Frontal cortex (tissue), 4 donors: ENCODE data around the gene NOL6. TPM values are rescaled to one million over a fixed set of nuclear protein-coding genes. Genes with fewer than 3 reads are reported as not detected.
"Not testable (repeated sequence)": the region's sequence is repeated elsewhere in the genome, so short reads cannot be mapped to it uniquely, and the experiment has no call there.

Experiments used
- DNase-seq, 2 donors: peaks; one replicate each; pipeline ENCODE4 v3.0.0; 2012; ENCODE audit warnings: low spot score in 2 of 2
- FAIRE-seq: peaks from 2 replicates; lab custom pipeline; 2012; peaks lifted over from hg19 to GRCh38; lab: Jason Lieb, UNC
- total RNA-seq: library from RNA; depleted of rRNA; stranded (reverse); fragments of >200 nt; gene quantifications from one replicate; pipeline ENCODE4 v1.2.3, GENCODE V29; 2014
- donor health status: control.
- donor health status: control.
- donor health status: control.

Gene NOL6
- total RNA-seq, result 13.9 TPM

DNA sequence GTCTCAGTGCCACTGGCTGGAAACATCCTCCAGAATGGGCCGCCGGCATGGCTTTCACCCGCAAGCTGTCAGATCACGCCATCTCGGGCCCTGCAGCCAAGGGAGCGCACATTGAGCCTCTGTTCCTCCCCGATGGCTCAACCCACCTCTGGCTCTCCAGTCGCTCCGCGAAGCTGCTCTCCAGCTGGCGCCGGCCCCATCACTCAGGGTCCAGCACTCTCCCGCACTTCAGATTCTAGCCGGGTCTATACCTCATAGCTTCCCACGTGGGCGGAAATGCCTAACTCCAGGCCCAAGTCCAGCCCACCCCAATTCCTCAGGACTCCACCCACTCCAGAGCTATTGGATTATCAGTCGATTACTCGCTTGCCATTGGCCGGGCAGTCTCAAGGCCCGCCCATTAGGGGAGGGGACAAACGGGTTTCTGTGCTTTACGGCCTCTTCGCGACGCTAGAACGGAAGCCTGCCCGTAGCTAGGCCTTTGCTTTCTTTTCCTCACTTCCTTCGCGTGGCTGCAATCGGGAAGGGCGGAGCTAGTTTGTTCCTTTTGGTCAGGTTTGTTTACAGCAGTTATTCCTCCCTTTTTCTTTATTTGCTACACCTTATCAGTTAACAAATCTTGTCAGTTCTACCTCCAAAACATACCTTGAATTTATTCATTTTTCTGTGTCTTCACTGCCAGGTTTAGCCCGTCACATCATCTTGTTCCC, at the start of gene NOL6:
Gene NOL6, minus strand, starts transcription at position 282 of the 710 bp plus-strand sequence. Its CDS starts 82 bp downstream, at position 200.
- DNase-seq (peak; percentile 89 to 96), FAIRE-seq (peak; percentile 96)

GRCh38 chr9:33521861-33522260, 48.1 kb upstream of the NOL6 start:
- not testable (repeated sequence) for DNase-seq, FAIRE-seq

GRCh38 chr9:33517934-33518577, 44.3 kb upstream of the NOL6 start:
- FAIRE-seq, result not testable (repeated sequence)

GRCh38 chr9:33517373-33517772, 43.6 kb upstream of the NOL6 start:
- DNase-seq (no peak), FAIRE-seq (peak; percentile 81)

More at GRCh38 chr9:33517934-33518577, 44.3 kb upstream of the NOL6 start:
- DNase-seq, result not testable (repeated sequence)

DNA sequence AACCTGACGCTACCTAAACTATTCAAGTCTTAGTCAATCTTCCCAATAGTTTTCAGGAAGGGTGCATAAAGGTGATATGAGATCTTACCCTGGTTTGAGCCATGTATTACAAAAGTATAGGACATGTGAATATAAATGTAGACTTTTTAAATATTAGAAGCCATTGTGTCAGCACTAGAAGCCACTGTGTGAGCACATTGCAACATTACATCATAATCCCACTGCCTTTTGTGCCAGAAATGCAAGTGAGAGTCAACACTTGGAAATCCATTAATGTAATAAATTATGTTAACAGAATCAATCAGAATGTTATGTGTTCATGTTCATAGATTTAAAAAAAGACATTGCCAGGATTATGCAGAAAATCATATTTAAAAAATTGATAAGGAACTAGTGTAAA, 42.7 kb upstream of the NOL6 start:
- not testable (repeated sequence) for FAIRE-seq, DNase-seq

DNA sequence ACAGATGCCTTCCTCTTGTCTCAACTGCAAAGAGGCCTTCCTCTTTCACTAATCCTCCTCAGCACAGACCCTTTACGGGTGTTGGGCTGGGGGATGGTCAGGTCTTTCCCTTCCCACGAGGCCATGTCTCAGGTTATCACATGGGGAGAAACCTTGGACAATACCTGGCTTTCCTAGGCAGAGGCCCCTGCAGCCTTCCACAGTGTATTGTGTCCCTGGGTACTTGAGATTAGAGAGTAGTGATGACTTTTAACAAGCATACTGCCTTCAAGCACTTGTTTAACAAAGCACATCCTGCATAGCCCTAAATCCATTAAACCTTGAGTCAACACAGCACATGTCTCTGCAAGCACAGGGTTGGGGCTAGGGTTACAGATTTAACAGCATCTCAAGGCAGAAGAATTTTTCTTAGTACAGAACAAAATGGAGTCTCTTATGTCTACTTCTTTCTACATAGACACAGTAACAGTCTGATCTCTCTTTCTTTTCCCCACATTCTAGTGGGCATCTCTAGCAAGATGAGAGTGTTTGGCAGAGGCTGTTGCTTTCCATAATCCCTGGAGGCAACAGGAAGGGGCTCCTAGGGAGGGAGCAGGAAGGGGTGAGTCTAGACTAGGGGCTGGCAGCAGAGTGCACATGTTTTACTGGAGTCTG, 41.7 kb upstream of the NOL6 start:
- not testable (repeated sequence) for DNase-seq

DNA sequence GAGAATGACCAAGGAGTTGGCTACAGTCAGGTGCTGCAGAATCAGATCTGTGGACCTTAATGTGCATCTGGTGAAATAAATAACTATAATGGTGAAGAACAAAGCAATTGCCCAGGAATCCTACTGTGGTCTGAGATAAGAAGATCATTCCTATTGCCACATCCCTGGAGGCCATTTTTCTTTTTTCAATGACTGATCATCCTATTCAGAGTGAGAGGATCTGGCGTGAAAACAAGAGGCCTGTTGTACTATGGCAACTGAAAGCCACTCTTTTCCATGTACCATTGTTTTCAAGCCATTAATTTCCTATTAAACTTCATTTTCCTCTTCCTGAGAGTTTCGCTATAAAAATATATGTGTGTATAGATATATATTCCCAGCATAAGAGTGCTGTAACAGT, 38.8 kb upstream of the NOL6 start:
- DNase-seq, FAIRE-seq: not testable (repeated sequence)

More for the DNA sequence above, 41.7 kb upstream of the NOL6 start:
- not testable (repeated sequence) for FAIRE-seq

DNA sequence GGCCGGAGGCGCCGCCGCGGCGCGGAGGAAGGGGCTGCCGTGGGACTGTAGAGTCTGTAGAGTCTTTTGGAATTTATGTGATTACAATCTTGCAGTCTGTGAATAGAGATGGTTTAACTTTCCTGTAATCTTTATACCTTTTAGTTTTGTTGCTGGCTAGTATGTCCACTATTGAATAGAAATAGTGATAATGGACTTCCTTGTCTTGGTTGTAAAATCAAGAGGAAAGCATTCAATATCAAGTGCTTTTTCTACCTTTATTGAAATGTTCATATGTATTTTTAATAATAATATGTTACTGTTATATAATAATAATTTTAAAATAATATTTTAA, 37.4 kb upstream of the NOL6 start:
- DNase-seq, result not testable (repeated sequence)
- FAIRE-seq, result peak; percentile 60

DNA sequence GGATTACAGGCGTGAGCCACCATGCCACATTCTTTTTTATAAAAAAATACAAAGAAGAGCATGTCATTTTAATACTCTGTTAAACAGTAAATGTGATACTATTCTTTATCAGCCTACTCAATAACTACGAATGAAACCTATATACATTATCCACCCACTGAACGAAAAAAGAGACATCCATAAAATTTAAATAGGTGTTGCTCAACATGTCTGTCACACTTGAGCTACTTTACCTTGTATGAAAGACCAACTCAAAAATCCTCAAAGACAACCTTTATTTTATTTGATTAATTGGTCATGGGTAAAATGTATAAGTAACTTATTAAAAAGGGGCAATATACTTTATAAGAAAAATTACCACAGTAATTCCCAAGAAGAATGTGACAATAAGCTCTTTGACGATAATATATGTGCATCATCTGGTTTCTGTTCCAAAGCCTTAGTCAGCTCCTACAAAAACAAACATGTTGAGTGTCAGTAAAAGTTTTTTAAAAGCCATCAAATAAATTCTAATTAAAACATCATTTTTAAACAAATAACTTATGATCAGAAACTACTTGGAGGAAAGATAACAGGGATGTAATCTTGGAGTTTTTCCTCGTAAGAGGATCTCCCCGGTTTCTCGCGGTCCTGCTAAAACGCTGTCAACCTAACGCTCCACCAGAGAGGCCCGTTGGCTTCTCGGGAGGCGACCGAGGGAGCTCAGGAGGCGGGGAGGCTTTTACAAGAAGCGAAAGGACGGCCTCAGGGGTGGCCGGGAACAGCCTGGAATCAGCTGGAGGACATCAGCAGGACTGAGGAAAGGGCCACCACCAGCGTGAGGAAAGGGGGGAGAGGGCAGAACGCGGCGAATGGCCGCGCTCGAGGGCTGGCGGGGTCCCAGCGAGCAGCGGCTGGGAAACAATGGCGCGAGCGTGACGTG, 36.8 kb upstream of the NOL6 start:
- DNase-seq (peak; percentile 44 to 45), FAIRE-seq (peak; percentile 73)

DNA sequence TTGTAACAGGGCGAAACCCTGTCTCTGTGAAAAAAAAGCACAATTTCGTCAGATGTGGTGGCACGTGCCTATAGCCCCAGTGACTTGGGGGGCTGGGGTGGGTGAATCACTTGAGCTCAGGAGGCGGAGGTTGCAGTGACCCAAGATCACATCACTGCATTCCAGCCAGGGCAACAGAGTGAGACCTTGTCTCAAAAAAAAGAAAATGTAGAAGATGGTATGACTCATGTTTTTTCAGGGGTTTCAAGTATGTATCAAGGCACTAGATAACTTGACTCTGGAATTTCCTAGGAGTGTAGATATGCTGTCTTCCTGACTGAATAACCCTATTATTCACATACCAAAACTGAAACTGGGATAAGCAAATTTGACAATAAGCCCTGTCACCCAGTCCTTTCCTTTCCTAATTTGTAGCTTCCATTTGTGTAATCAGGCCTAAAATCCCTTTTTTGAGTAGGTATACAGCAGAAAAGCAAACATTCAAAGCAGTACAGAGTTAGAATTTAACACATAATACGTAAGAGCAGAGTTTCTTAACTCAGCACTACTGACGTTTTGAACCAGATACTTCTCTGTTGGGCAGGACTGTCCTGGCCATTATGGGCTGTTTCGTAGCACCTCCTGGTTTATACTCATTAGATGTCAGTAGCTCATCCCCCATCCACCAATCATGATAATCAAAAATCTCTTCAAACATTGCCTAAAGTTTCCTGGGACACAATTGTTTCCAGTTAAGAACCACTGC, 33.1 kb upstream of the NOL6 start:
- FAIRE-seq, result no peak
- DNase-seq, result no peak

- FAIRE-seq, result peak; percentile 95
These were observed 24.7 kb upstream of the NOL6 start for GRCh38 chr9:33498387-33498786.

DNA sequence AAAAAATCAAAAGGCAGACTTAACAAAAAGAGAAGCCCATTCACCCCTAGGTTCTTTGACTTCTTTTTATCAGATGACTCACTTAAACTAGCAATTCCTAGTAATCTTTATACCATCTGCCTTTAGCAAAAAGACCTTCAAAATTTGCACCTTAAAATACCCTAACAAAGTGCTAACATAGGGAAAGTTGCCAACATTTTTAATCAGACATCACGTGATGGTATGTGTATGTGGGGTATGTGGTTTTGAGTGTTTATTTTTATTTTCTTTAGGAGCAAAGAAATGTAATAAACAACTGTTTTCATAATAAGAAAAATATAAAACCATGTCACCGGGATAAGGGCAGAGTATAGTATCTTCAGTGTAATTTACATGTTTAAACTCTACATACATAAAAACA, 20.1 kb upstream of the NOL6 start:
- DNase-seq, FAIRE-seq: not testable (repeated sequence)

More at GRCh38 chr9:33498387-33498786, 24.7 kb upstream of the NOL6 start:
- no peak for DNase-seq

GRCh38 chr9:33489066-33489465, 15.3 kb upstream of the NOL6 start:
- DNase-seq, result no peak
- no peak for FAIRE-seq

GRCh38 chr9:33485312-33485711, 11.6 kb upstream of the NOL6 start:
- DNase-seq, FAIRE-seq: not testable (repeated sequence)

GRCh38 chr9:33480976-33481375, 7.3 kb upstream of the NOL6 start:
- no peak for FAIRE-seq
- no peak for DNase-seq

GRCh38 chr9:33480106-33480505, 6.4 kb upstream of the NOL6 start:
- no peak for FAIRE-seq
- DNase-seq, result no peak

GRCh38 chr9:33476503-33476902, 2.8 kb upstream of the NOL6 start:
- DNase-seq, result no peak
- FAIRE-seq, result no peak

DNA sequence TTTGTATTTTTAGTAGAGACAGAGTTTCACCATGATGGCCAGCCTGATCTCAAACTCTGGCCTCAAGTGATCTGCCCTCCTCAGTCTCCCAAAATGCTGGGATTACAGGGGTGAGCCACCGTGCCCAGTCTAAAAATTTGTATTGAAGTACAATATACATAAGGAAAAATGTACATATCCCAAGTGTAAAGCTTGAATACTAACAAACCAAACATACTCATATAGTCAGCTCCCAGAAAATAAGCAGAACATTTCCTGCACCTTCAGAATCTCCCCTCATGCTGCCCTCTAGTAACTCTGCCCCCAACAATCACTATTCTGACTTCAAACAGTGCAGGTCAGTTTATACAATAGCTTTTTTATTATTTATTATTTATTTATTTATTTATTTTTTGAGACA, 1.6 kb upstream of the NOL6 start:
- DNase-seq (no peak), FAIRE-seq (no peak)
